HG03575 (cell line): ENCODE results near the gene DCAF17.

Experiments
- ATAC-seq: cut with Tn5 transposase; IDR thresholded peaks from one replicate; pipeline ENCODE4 v1.9.1; 2021; ENCODE audit not compliant: unreplicated experiment, insufficient number of reproducible peaks, low FRiP score; ENCODE audit errors: extremely low read depth

DCAF17 gene, protein sequence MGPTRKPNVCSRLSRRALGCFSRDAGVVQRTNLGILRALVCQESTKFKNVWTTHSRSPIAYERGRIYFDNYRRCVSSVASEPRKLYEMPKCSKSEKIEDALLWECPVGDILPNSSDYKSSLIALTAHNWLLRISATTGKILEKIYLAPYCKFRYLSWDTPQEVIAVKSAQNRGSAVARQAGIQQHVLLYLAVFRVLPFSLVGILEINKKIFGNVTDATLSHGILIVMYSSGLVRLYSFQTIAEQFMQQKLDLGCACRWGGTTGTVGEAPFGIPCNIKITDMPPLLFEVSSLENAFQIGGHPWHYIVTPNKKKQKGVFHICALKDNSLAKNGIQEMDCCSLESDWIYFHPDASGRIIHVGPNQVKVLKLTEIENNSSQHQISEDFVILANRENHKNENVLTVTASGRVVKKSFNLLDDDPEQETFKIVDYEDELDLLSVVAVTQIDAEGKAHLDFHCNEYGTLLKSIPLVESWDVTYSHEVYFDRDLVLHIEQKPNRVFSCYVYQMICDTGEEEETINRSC

DNA sequence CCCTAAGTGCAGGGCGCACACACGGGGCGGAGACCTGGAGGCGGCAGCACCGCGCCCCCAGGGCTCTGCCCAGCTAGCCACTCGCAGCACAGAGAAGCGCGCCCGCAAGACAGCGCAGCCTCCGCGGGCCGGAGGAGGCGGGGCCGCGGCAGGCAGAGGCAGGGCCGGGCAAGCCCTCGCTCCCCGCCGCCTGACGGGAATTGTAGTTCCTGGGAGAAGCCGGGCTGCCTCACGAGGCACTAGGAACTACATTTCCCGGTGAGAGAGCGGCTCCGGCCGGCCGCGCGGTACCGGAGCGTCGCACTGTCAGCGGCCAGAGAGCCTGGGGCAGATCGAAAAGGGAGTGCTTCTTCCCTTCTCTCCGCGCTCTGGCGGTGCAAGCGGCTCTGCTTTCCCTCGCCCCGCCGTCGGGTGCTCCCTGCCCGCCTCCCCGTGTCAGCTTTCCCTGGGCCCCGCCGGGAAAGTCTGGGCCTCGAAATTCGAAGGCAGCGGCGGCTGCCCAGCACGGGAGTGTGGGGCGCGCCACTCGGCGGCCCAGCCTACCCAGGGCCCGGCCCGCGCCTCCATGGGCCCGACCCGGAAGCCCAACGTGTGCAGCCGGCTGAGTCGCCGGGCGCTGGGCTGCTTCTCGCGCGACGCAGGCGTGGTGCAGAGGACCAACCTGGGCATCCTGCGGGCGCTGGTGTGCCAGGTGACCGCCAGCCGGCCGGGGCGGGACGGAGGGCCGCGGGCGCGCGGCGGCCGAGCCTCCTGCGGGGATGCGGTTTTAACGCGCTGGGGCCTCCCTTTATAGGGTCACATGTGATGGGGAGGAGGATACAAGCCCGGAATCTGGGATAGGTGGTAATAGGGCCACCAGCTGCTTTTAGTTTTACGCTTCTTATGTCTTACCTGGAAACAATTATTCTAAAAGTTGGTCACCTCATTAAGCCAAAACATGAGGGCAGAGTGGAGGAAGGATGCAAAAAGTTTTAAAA is at the start of gene DCAF17:
TSS of gene DCAF17 (plus strand) at position 214 of the 977 bp plus-strand sequence. CDS start at position 566, 352 bp downstream.
- ATAC-seq, result peak; percentile 69

DNA sequence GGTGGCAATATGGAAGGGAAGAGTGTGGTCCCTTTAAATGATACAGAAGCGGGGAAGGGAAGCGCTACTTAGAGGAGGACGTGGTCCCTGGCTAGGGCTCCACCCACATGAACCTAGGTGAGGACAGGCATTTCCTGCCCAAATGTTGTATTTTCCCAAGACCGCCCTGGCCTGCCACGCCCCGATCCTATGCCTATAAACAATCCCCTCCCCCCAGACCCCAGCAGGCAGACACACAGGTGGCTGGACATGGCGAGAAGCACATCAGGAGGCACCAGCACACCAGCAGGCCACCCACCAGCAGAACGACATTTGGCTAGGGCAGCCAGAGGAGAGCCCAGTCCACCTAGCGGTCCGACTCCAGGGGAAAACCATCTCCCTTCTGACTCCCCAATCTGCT is 47.4 kb upstream of the DCAF17 start:
- no peak for ATAC-seq

GRCh38 chr2:171387052-171387451 is 47.0 kb upstream of the DCAF17 start:
- ATAC-seq, result no peak

DNA sequence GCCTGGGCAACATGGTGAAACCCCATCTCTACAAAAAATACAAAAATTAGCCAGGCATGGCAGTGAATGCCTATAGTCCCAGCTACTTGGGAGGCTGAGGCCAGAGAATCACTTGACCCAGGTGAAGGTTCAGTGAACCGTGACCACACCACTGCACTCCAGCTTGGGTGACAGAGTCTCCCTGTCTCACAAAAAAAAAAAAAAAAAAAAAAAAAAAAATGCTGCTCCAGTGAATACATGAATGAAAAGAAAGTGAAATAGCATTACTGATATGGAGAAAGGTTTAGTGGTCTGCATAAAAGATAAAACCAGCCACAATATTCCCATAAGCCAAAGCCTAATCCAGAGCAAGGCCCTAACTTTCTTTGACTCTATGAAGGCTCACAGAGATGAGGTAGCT is 44.7 kb upstream of the DCAF17 start:
- no peak for ATAC-seq

DNA sequence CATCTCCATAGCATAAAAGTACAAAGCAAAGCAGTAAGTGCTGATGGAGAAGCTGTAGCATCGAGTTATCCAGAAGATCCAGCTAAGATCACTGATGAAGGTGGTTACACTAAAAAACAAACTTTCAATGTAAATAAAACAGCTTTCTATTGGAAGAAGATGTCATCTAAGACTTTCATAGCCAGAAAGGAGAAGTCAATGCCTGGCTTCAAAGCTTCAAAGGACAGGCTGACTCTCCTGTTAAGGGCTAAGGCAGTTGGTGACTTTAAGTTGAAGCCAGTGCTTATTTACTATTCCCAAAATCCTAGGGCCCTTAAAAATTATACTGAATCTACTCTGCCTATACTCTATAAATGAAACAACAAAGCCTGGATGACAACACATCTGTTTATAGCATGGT is 44.2 kb upstream of the DCAF17 start:
- ATAC-seq, result no peak

GRCh38 chr2:171390941-171391516 is 43.0 kb upstream of the DCAF17 start:
- no peak for ATAC-seq

- ATAC-seq, result no peak
Observed at GRCh38 chr2:171391532-171391931, 42.5 kb upstream of the DCAF17 start.

DNA sequence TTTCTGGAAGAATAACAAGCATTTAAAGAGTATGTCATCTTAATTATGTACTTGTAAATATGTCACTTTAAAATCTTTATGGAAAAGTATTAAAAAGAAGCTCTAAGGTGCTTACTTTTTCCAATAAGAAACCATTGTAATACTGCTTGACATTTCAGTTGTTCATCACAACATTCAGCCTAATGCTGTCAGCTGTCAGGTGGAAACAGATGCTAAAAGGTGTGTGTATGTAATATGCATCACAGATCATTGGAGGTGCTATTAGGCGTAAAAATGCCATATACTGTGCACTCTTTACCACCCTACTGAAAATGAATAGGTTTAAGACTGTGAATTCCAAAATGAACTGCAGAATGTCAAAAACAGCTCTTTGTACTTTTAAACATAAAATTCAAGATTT is 40.5 kb upstream of the DCAF17 start:
- no peak for ATAC-seq

- ATAC-seq, result no peak
Observed at GRCh38 chr2:171394164-171394740, 39.8 kb upstream of the DCAF17 start.

DNA sequence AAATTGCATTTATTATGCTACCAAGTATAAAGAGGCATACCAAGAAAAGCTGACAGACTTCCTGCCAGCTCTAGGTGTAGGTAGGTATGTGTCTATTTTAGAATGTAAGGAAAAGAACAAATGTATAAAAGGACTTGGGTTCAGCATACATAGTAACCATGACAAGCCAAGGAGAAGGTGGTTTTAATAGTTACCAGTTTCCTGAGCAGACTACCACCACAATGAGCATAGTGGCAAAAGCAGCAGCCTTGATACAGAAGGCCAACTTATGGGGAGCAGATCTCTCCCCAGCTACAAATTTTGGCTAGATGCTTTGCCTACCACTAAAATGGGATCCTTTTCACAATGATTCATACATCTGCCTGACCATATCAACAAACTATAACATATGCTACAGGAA is 34.7 kb upstream of the DCAF17 start:
- no peak for ATAC-seq

DNA sequence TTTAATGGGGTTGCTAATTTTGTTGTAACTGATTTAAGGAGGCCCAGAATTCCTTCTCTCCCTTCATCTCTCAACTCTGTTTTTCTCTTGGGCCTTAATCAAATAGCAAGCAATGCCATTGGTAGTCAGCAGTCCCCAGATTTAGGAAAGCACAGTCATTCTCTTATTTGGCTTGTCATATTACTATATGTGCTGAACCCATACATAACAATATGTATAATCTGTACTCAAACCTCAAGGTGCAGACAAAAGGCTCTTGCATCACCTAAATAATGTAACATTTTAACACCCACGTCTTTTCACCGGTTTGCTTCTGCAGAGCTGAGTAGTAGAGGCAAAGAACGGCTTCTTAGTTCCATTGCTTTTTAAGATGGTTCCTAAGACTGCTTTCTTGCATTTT is 33.6 kb upstream of the DCAF17 start:
- no peak for ATAC-seq

DNA sequence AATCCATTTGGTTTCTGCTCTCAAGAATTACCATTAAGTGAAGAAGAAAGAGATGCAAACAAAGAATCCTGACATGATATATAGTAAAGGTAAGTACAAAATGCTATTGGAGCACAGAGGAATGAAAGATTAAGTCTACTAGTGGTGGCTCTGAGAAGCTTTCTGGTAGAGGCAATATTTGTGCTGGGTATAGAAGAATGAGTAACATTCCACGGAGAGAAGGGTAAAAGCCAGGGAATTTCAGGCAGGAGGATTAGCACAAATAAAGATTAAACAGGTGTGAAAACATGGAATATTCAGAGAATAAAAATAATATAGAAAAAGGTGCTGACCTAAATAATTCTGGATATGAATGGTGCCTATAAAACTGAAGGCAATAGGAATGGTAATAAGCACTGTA is 32.1 kb upstream of the DCAF17 start:
- ATAC-seq, result no peak

DNA sequence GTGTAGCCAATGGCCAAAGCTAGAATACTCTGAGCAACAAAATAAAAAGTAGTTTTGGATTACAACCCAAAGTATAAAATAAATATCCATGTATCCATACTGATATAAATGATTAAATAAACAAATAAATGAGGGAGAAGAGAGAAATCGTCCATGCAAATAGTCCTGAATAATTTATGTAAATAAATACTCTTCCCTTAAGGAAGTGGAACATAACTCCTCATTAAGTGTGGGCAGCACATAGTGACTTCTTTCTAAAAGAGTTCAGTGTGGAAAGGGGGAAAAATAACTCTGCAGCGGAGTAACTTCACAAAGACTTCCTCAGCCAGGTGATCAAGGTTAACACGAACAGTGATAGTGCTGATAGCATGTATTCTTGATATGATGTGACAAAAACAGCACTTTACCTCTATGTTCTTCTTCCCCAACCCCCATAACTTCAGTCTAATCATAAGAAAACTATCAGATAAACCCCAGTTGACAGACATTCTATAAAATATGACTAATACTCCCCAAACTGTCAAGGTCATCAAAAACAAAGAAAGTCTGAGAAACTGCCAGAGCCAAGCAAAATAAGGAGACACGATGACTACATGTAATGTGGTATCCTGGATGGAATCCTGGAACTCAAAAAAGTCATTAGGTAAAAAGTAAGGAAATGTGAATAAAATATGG is 31.0 kb upstream of the DCAF17 start:
- no peak for ATAC-seq

DNA sequence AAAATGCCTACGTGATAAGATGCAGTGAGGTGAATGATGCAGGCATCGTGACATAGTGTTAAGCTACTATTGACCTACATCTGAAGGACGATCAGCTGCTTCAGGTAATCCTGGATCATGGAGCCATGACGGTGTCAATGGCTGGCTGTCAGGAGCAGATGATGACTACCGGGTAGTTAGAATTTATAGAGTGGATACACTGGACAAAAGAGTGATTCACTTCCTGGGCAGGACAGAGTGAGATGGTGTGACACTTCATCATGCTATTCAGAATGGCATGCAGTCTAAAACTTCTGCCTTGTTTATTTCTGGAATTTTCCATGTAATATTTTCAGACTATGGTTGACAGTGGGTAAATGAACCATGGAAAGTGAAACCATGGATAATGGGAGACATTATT is 29.8 kb upstream of the DCAF17 start:
- ATAC-seq, result no peak

DNA sequence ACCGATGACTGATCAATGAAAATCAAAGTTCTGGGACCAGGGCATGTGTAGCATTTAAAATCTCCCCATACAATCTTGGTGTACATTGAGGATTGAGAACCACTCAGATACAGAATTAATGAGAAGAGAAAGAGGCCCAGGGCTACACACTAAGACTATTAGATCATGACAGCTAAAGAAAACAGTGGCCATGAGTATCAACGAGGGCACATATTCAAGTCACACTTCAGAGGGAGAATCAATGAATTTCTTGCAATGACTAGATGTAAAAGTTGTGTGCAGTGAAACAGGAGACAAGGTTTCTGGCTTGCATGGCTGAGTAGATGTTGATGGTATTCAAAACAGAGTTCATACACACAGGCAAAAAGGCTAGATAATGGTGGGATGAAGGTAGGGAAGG is 29.3 kb upstream of the DCAF17 start:
- ATAC-seq, result no peak

GRCh38 chr2:171405546-171405945 is 28.5 kb upstream of the DCAF17 start:
- ATAC-seq, result no peak

DNA sequence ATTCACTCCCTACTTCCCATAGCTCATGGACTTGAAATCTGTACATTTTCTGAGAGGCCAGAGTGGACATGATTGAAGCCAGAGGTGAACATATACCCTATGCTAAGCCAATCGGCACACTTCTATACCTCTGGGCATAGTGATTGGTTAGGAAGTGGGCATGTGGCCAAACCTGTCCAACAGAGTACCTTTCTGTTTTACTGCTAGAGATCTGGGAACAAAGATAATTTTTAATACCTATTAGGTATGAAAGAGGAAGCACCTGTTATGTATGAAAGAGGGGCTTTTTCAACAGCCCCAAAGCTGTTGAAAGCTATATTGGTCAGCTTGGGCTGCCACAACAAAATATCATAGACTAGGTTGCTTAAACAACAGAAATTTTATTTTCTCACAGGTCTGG is 28.0 kb upstream of the DCAF17 start:
- ATAC-seq, result no peak

DNA sequence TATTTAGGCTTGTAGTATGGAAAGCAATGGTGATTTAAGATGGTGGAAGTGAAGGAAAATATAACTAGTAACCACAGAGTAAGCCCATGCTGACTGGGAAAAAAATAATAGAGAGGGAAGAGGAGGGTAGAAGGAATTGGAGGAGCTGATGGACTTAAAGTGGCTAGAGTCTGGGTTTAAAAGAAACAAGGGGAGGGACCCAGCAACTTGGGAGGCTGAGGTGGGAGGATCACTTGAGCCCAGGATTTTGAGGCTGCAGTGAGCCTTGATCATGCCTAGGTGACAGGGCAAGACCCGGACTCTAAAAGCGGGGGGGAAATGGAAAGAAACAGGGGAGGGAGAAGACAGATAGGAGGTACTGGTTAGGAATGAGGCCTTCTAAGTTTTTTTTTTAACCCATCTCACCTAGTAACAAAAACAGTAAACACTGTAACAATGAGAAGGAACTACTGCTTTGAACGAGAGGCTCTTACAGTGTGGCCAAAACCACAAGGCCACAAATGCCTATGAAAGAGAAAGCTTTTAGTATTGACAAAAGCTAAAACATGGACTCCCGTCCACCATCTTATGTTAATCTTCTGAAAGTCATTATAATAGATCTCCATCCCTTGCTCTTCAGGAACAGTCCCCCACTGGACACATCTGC is 26.9 kb upstream of the DCAF17 start:
- no peak for ATAC-seq
